PC-9 (cell line): ENCODE data around the gene HOXC6. TPM values are rescaled to one million over a fixed set of nuclear protein-coding genes. Genes with fewer than 3 reads are reported as not detected.

Experiments used
- BruUV-seq: library from RNA; stranded (reverse); fragments of 400-500 nt; replicated peaks from 2 replicates; lab custom pipeline; 2021; lab: Mats Ljungman, UMichigan
- CTCF ChIA-PET: fragments of 300-600 bp; sonication (Branson Sonifier 250); formaldehyde crosslinking; loops from one replicate; lab custom pipeline; 2022; ENCODE audit warnings: antibody characterized with exemption; lab: Charles Lee
- POLR2A ChIA-PET: fragments of 300-600 bp; sonication (Branson Sonifier 250); formaldehyde crosslinking; loops from one replicate; lab custom pipeline; 2022; ENCODE audit warnings: antibody characterized with exemption; ENCODE audit not compliant: unreplicated experiment; lab: Charles Lee
- DNase-seq, 2 experiments: peaks; one replicate each; pipeline versions ENCODE4 v3.0.0 to v3.0.0-alpha.2; 2015 to 2022; ENCODE audit warnings: mixed read lengths in 1 of 2
- H2AFZ ChIP-seq: fragments of 200-600 bp; sonication (generic); 2 replicates; pipeline ENCODE4 v1.8.1; 2017; ENCODE audit warnings: antibody characterized with exemption
- H3F3A ChIP-seq: fragments of 200-600 bp; sonication (generic); 2 replicates; pipeline ENCODE4 v1.8.1; 2017; ENCODE audit warnings: antibody characterized with exemption, mild to moderate bottlenecking, low read depth; ENCODE audit not compliant: insufficient read depth
- H3K27ac ChIP-seq: fragments of 200-600 bp; sonication (generic); 2 replicates; pipeline ENCODE4 v1.6.1; 2016; ENCODE audit warnings: mixed run types
- H3K27me3 ChIP-seq: fragments of 200-600 bp; sonication (generic); 2 replicates; pipeline ENCODE4 v1.6.1; 2016; ENCODE audit warnings: low read depth, mixed run types; ENCODE audit not compliant: insufficient read depth
- H3K36me3 ChIP-seq: fragments of 200-600 bp; sonication (generic); 2 replicates; pipeline ENCODE4 v1.6.1; 2016; ENCODE audit warnings: low read depth, mixed run types
- H3K4me1 ChIP-seq: fragments of 200-600 bp; sonication (generic); replicated peaks from 2 replicates; pipeline ENCODE4 v1.6.1; 2016; ENCODE audit warnings: mixed run types; ENCODE audit not compliant: insufficient read depth
- H3K4me2 ChIP-seq: fragments of 200-600 bp; sonication (generic); 2 replicates; pipeline ENCODE4 v1.6.1; 2017; ENCODE audit warnings: mixed run types
- H3K4me3 ChIP-seq: fragments of 200-600 bp; sonication (generic); 2 replicates; pipeline ENCODE4 v1.6.1; 2016; ENCODE audit warnings: mixed run types
- H3K79me2 ChIP-seq: fragments of 200-600 bp; sonication (generic); 2 replicates; pipeline ENCODE4 v1.6.1; 2017; ENCODE audit warnings: low read depth, mixed run types
- H3K9me2 ChIP-seq: fragments of 200-600 bp; sonication (generic); 2 replicates; pipeline ENCODE4 v1.8.1; 2017; ENCODE audit warnings: mild to moderate bottlenecking; ENCODE audit not compliant: insufficient read depth
- H3K9me3 ChIP-seq: fragments of 200-600 bp; sonication (generic); 2 replicates; pipeline ENCODE4 v1.8.1; 2016; ENCODE audit warnings: low read depth; ENCODE audit not compliant: insufficient read depth
- H4K20me1 ChIP-seq: fragments of 200-600 bp; sonication (generic); 2 replicates; pipeline ENCODE4 v1.8.1; 2017; ENCODE audit not compliant: insufficient read depth
- CTCF ChIP-seq: fragments of 200-600 bp; sonication (generic); conservative IDR thresholded peaks from 2 replicates; pipeline ENCODE4 v1.6.1; 2017; ENCODE audit warnings: mixed run types, antibody characterized with exemption, mild to moderate bottlenecking, moderate library complexity
- EZH2 ChIP-seq: fragments of 200-600 bp; sonication (generic); IDR thresholded peaks from 2 replicates; pipeline ENCODE4 v1.8.0; 2017; ENCODE audit warnings: antibody characterized with exemption, low read depth
- intact Hi-C: fragments of 100-400 bp; cut with micrococcal nuclease; formaldehyde crosslinking; loops from one replicate; pipeline ENCODE4 v1.10.0; 2022; ENCODE audit not compliant: unreplicated experiment
- total RNA-seq: library from RNA; stranded (reverse); gene quantifications from 2 replicates; pipeline ENCODE4 v1.2.3, GENCODE V29; 2021

Gene HOXC6
- total RNA-seq, 1 experiment from 2014 or later, result 4.1 TPM

GRCh38 chr12:54052438-54053002 lies 24.3 kb downstream of the HOXC6 start:
- ChIA-PET CTCF (no interaction called here), POLR2A (interaction anchor here (0.6 kb wide), 1 partner anchor 142 kb away, joined by 3 read pairs; no protein-coding TSS in a partner anchor)
- Histone ChIP-seq H3K4me3 (no peak overlapping the region), H3K9me2 (no peaks in the 10 kb centered on the region), H3K4me2 (no peak overlapping the region), H3K36me3 (no peaks in the 10 kb centered on the region), H2AFZ (no peak overlapping the region), H3K79me2 (no peaks in the 10 kb centered on the region), H4K20me1 (no peaks in the 10 kb centered on the region), H3K27me3 (peaks cover 18% of the 10 kb centered on the region), H3K27ac (no peak overlapping the region), H3F3A (no peaks in the 10 kb centered on the region), H3K4me1 (no peaks in the 10 kb centered on the region), H3K9me3 (no peaks in the 10 kb centered on the region)
- DNase-seq, result no peak
- intact Hi-C loops, result no loop called here
- no TSS peak for BruUV-seq
- no peak for TF ChIP-seq CTCF
- no peak for TF ChIP-seq EZH2

- Histone ChIP-seq H3K4me3 (no peak overlapping the region), H3K36me3 (no peaks in the 10 kb centered on the region), H3F3A (no peaks in the 10 kb centered on the region), H3K4me2 (no peak overlapping the region), H3K4me1 (no peaks in the 10 kb centered on the region), H2AFZ (no peak overlapping the region), H3K27ac (no peak overlapping the region), H3K27me3 (peaks cover 14% of the 10 kb centered on the region), H3K9me3 (no peaks in the 10 kb centered on the region), H4K20me1 (no peaks in the 10 kb centered on the region), H3K79me2 (no peaks in the 10 kb centered on the region), H3K9me2 (no peaks in the 10 kb centered on the region)
- TF ChIP-seq CTCF (no peak), EZH2 (no peak)
- BruUV-seq, result no TSS peak
- no peak for DNase-seq
- ChIA-PET POLR2A (interaction anchor here (0.7 kb wide), 1 partner anchor 15 kb away, joined by 6 read pairs; no protein-coding TSS in a partner anchor), CTCF (interaction anchor here (0.8 kb wide), 1 partner anchor 8 kb away, joined by 6 read pairs; no protein-coding TSS in a partner anchor)
- intact Hi-C loops, result no loop called here
These were observed 24.9 kb downstream of the HOXC6 start for GRCh38 chr12:54053003-54053750.

- Histone ChIP-seq H3K9me3 (no peaks in the 10 kb centered on the region), H3K79me2 (no peaks in the 10 kb centered on the region), H4K20me1 (no peaks in the 10 kb centered on the region), H3F3A (no peaks in the 10 kb centered on the region), H3K9me2 (no peaks in the 10 kb centered on the region), H3K4me3 (no peak within 1 kb of the TSS), H3K4me2 (no peak within 1 kb of the TSS), H3K27ac (no peak within 1 kb of the TSS), H3K4me1 (no peaks in the 10 kb centered on the region), H3K36me3 (no peaks in the 10 kb centered on the region), H2AFZ (no peak within 1 kb of the TSS), H3K27me3 (peaks cover 6% of the 10 kb centered on the region)
- no TSS peak for BruUV-seq
- ChIA-PET CTCF (interaction anchor here (0.8 kb wide), 1 partner anchor 9 kb away, joined by 6 read pairs; no protein-coding TSS in a partner anchor), POLR2A (interaction anchor here (0.7 kb wide), 1 partner anchor 16 kb away, joined by 6 read pairs; no protein-coding TSS in a partner anchor)
- DNase-seq, result no peak
- intact Hi-C loops, result no loop called here
- no peak for TF ChIP-seq EZH2
- no peak for TF ChIP-seq CTCF
These were observed 25.8 kb downstream of the HOXC6 start, which contains the start of gene HOXC4 for GRCh38 chr12:54053751-54054741. Gene HOXC4, plus strand, starts transcription at chr12:54053835. Its CDS starts 88 bp downstream, at chr12:54053923.
